IPS-18c (cell line): ENCODE results near the gene MSANTD3.

Experiments
- H3K4me3 ChIP-seq: 2 replicates; pipeline ENCODE4 v1.7.0; 2013; ENCODE audit warnings: low read depth, mild to moderate bottlenecking, low read length, moderate library complexity; ENCODE audit not compliant: insufficient read depth
- H3K9me3 ChIP-seq: one replicate; pipeline ENCODE4 v1.6.1; 2013; ENCODE audit warnings: mild to moderate bottlenecking, low read length, moderate library complexity; ENCODE audit not compliant: control insufficient read depth, insufficient read depth

Gene MSANTD3

GRCh38 chr9:100447041-100447440 is 20.1 kb downstream of the MSANTD3 start:
- no peak overlapping the region for H3K4me3 ChIP-seq

GRCh38 chr9:100448266-100448665 is 21.3 kb downstream of the MSANTD3 start:
- Histone ChIP-seq H3K9me3 (peaks cover 3% of the 10 kb centered on the region), H3K4me3 (no peak overlapping the region)

More at GRCh38 chr9:100447041-100447440, 20.1 kb downstream of the MSANTD3 start:
- H3K9me3 ChIP-seq, result peaks cover 3% of the 10 kb centered on the region

- H3K9me3 ChIP-seq, result no peaks in the 10 kb centered on the region
- H3K4me3 ChIP-seq, result no peak overlapping the region
Observed at GRCh38 chr9:100449420-100449819, 22.5 kb downstream of the MSANTD3 start.

- H3K9me3 ChIP-seq, result no peaks in the 10 kb centered on the region
Observed at GRCh38 chr9:100452894-100453293, 26.0 kb downstream of the MSANTD3 start.

GRCh38 chr9:100455470-100455869 is 28.5 kb downstream of the MSANTD3 start:
- Histone ChIP-seq H3K4me3 (no peak overlapping the region), H3K9me3 (no peaks in the 10 kb centered on the region)

More at GRCh38 chr9:100452894-100453293, 26.0 kb downstream of the MSANTD3 start:
- H3K4me3 ChIP-seq, result no peak overlapping the region

- no peak overlapping the region for H3K4me3 ChIP-seq
- no peaks in the 10 kb centered on the region for H3K9me3 ChIP-seq
Observed at GRCh38 chr9:100457517-100457916, 30.6 kb downstream of the MSANTD3 start.

- Histone ChIP-seq H3K9me3 (no peaks in the 10 kb centered on the region), H3K4me3 (no peak overlapping the region)
Observed at GRCh38 chr9:100459963-100460362, 33.0 kb downstream of the MSANTD3 start.

- Histone ChIP-seq H3K4me3 (no peak overlapping the region), H3K9me3 (peaks cover 2% of the 10 kb centered on the region)
Observed at GRCh38 chr9:100465274-100465673, 38.3 kb downstream of the MSANTD3 start.

- H3K4me3 ChIP-seq, result no peak overlapping the region
- peaks cover 2% of the 10 kb centered on the region for H3K9me3 ChIP-seq
Observed at GRCh38 chr9:100465761-100466160, 38.8 kb downstream of the MSANTD3 start.

- H3K4me3 ChIP-seq, result no peak overlapping the region
- peaks cover 2% of the 10 kb centered on the region for H3K9me3 ChIP-seq
Observed at GRCh38 chr9:100466171-100466828, 39.4 kb downstream of the MSANTD3 start.

- H3K9me3 ChIP-seq, result peaks cover 2% of the 10 kb centered on the region
- H3K4me3 ChIP-seq, result no peak overlapping the region
Observed at GRCh38 chr9:100466829-100467221, 39.9 kb downstream of the MSANTD3 start.

- Histone ChIP-seq H3K9me3 (peaks cover 2% of the 10 kb centered on the region), H3K4me3 (no peak overlapping the region)
Observed at GRCh38 chr9:100468041-100468440, 41.1 kb downstream of the MSANTD3 start.

- Histone ChIP-seq H3K4me3 (peak overlapping the region; percentile 87), H3K9me3 (peaks cover 2% of the 10 kb centered on the region)
Observed at GRCh38 chr9:100472268-100472667, 45.3 kb downstream of the MSANTD3 start.

GRCh38 chr9:100472788-100473275 is 45.9 kb downstream of the MSANTD3 start, which contains the start of gene TMEFF1:
Gene TMEFF1 (plus strand): TSS chr9:100473149. CDS start chr9:100473545, 396 bp downstream.
- peak within 1 kb of the TSS; percentile 87 for H3K4me3 ChIP-seq
- peaks cover 2% of the 10 kb centered on the region for H3K9me3 ChIP-seq

GRCh38 chr9:100473276-100474081 is 46.5 kb downstream of the MSANTD3 start:
- peak overlapping the region; percentile 87 for H3K4me3 ChIP-seq
- peaks cover 2% of the 10 kb centered on the region for H3K9me3 ChIP-seq

- peak overlapping the region; percentile 87 for H3K4me3 ChIP-seq
- H3K9me3 ChIP-seq, result peaks cover 2% of the 10 kb centered on the region
Observed at GRCh38 chr9:100474082-100474923, 47.4 kb downstream of the MSANTD3 start.

- H3K4me3 ChIP-seq, result peak overlapping the region; percentile 87; the same call in 1 of the 2 replicates
- peaks cover 2% of the 10 kb centered on the region for H3K9me3 ChIP-seq
Observed at GRCh38 chr9:100474924-100475276, 48.0 kb downstream of the MSANTD3 start.
